Osteoblast (primary cell): ENCODE measurements around the gene INTS15. TPM values are rescaled to one million over a fixed set of nuclear protein-coding genes. Genes with fewer than 3 reads are reported as not detected.

Experiments used
- DNase-seq: peaks from one replicate; pipeline ENCODE4 v3.0.0; 2011; ENCODE audit warnings: low spot score, mixed read lengths; ENCODE audit not compliant: insufficient read length; ENCODE audit errors: missing footprints
- H2AFZ ChIP-seq: 2 replicates; pipeline ENCODE4 v1.6.0; 2011; ENCODE audit warnings: mild to moderate bottlenecking, low read length
- H3K27ac ChIP-seq: 2 replicates; pipeline ENCODE4 v1.5.1; 2011; ENCODE audit warnings: mild to moderate bottlenecking, low read depth, low read length, moderate library complexity
- H3K27me3 ChIP-seq: 2 replicates; pipeline ENCODE4 v1.6.0; 2012; ENCODE audit warnings: mild to moderate bottlenecking, control low read depth, inconsistent platforms, low read length, moderate library complexity; ENCODE audit not compliant: insufficient read depth
- H3K36me3 ChIP-seq: 2 replicates; pipeline ENCODE4 v1.5.1; 2011; ENCODE audit warnings: mild to moderate bottlenecking, low read length, control low read depth, moderate library complexity; ENCODE audit not compliant: insufficient read depth
- H3K4me1 ChIP-seq: 2 replicates; pipeline ENCODE4 v1.5.1; 2011; ENCODE audit warnings: mild to moderate bottlenecking, low read length, control low read depth, moderate library complexity; ENCODE audit not compliant: insufficient read depth
- H3K4me2 ChIP-seq: 2 replicates; pipeline ENCODE4 v1.6.0; 2011; ENCODE audit warnings: mild to moderate bottlenecking, low read length; ENCODE audit not compliant: insufficient read depth
- H3K4me3 ChIP-seq: fragments of 200-600 bp; sonication (generic); 3 replicates; pipeline ENCODE4 v1.5.1; 2012; ENCODE audit warnings: mild to moderate bottlenecking, low read length, inconsistent platforms; ENCODE audit not compliant: insufficient read depth
- H3K79me2 ChIP-seq: 2 replicates; pipeline ENCODE4 v1.6.0; 2012; ENCODE audit warnings: mild to moderate bottlenecking, low read length, control low read depth, inconsistent platforms; ENCODE audit not compliant: insufficient read depth
- H3K9me3 ChIP-seq: 2 replicates; pipeline ENCODE4 v1.5.1; 2011; ENCODE audit warnings: low read depth, low read length, control low read depth
- H4K20me1 ChIP-seq: 2 replicates; pipeline ENCODE4 v1.6.0; 2012; ENCODE audit warnings: mild to moderate bottlenecking, low read length, control low read depth; ENCODE audit not compliant: insufficient read depth
- total RNA-seq: library from RNA; depleted of rRNA; stranded (reverse); fragments of >200 nt; gene quantifications from 2 replicates; pipeline ENCODE4 v1.2.3, GENCODE V29; 2012
- TF ChIP-seq, protein P1 (sequence below): IDR thresholded peaks from 2 replicates; pipeline ENCODE4 v1.5.1; 2011; ENCODE audit warnings: mild to moderate bottlenecking, low read depth, low read length, moderate library complexity; ENCODE audit errors: extremely low read depth

Gene INTS15
- total RNA-seq, 1 donor, result 11.9 TPM

DNA sequence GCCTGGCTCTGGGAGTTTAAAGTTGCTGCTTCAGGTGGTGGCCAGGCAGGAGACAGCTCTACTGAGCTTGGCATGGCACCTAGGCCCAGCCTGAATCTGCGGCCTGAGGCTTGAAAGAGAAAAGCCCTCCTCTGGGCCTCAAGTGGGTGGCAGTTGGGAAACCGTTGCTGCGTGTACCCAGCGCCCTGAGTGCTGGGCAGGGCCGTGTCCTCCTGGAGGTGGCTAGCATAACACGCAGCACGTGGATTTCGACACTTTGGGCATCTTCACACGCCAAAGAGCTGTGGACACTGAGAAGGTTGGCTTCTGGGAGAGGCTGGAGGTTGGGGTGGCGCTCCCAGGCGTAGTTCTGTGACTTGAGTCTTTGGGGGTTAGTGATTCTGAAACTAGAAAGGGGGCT is 49.8 kb downstream of the INTS15 start:
- H3K9me3 ChIP-seq, result no peaks in the 10 kb centered on the region
- H3K4me3 ChIP-seq, result no peak overlapping the region
- H3K36me3 ChIP-seq, result peaks cover 18% of the 10 kb centered on the region
- H2AFZ ChIP-seq, result no peak overlapping the region
- TF ChIP-seq, protein P1, sequence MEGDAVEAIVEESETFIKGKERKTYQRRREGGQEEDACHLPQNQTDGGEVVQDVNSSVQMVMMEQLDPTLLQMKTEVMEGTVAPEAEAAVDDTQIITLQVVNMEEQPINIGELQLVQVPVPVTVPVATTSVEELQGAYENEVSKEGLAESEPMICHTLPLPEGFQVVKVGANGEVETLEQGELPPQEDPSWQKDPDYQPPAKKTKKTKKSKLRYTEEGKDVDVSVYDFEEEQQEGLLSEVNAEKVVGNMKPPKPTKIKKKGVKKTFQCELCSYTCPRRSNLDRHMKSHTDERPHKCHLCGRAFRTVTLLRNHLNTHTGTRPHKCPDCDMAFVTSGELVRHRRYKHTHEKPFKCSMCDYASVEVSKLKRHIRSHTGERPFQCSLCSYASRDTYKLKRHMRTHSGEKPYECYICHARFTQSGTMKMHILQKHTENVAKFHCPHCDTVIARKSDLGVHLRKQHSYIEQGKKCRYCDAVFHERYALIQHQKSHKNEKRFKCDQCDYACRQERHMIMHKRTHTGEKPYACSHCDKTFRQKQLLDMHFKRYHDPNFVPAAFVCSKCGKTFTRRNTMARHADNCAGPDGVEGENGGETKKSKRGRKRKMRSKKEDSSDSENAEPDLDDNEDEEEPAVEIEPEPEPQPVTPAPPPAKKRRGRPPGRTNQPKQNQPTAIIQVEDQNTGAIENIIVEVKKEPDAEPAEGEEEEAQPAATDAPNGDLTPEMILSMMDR, result no peak
- no peak overlapping the region for H3K27ac ChIP-seq
- peaks cover 46% of the 10 kb centered on the region for H3K79me2 ChIP-seq
- peaks cover 24% of the 10 kb centered on the region for H4K20me1 ChIP-seq
- DNase-seq, result no peak
- H3K4me2 ChIP-seq, result no peak overlapping the region
- H3K27me3 ChIP-seq, result no peaks in the 10 kb centered on the region
- H3K4me1 ChIP-seq, result no peaks in the 10 kb centered on the region

DNA sequence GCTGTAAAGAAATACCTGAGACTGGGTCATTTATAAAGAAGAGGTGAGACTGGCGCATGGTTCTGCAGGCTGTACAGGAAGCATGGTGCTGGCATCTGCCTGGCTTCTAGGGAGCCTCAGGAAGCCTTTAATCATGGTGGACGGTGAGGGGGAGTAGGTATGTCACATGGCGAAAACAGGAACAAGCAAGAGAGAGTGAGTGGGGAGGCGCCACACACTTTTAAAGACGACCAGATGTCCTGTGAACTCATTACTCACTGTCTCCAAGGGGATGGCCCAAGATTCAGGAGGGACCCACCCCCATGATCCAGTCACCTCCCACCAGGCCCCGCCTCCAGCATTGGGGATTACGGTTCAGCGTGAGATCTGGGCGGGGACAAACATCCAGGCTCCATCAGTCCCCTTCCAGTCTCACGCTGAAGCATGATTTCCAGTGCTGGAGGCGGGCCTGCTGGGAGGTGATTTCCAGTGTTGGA is 50.5 kb downstream of the INTS15 start:
- no peak overlapping the region for H3K27ac ChIP-seq
- no peak overlapping the region for H2AFZ ChIP-seq
- no peak for DNase-seq
- H4K20me1 ChIP-seq, result peaks cover 24% of the 10 kb centered on the region
- H3K27me3 ChIP-seq, result no peaks in the 10 kb centered on the region
- TF ChIP-seq, protein P1, result no peak
- H3K36me3 ChIP-seq, result peaks cover 22% of the 10 kb centered on the region
- no peak overlapping the region for H3K4me3 ChIP-seq
- H3K4me1 ChIP-seq, result no peaks in the 10 kb centered on the region
- H3K79me2 ChIP-seq, result peaks cover 46% of the 10 kb centered on the region
- H3K9me3 ChIP-seq, result no peaks in the 10 kb centered on the region
- H3K4me2 ChIP-seq, result no peak overlapping the region

DNA sequence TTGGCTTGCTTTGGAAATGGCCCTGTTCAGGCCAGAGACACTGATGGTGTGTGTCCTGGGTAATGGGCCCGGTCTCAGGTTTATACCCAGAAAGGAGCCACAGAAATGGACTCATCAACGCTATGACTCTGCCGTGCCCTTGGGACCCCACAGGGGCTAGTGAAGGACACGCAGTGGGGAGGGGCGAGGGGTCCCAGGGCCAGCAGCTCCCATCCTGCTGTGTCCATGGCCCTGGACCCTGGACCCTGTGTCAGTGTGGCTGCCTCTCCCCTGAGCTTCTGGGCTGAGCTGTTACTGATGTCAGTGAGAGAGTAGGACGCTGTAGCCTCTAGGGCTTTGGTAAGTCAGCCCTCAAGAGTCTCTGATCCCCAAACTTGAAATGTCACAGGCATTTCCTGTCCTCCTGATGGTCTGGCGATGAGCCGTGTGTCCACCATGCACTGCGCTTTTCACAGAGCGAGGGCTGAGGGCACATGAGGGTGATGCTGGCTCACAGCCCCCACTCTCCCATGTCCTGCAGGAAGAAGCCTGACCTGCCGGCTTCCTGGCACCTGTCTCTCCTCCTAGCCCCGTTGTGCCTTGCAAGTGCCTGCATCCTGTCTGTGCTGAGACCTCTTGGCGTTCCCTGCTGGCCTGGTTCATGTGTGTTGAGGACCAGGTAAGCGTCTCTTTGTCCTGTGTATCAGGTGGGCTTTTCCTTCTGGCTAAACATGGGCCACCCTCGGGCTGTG is 51.6 kb downstream of the INTS15 start:
- TF ChIP-seq, protein P1, result no peak

DNA sequence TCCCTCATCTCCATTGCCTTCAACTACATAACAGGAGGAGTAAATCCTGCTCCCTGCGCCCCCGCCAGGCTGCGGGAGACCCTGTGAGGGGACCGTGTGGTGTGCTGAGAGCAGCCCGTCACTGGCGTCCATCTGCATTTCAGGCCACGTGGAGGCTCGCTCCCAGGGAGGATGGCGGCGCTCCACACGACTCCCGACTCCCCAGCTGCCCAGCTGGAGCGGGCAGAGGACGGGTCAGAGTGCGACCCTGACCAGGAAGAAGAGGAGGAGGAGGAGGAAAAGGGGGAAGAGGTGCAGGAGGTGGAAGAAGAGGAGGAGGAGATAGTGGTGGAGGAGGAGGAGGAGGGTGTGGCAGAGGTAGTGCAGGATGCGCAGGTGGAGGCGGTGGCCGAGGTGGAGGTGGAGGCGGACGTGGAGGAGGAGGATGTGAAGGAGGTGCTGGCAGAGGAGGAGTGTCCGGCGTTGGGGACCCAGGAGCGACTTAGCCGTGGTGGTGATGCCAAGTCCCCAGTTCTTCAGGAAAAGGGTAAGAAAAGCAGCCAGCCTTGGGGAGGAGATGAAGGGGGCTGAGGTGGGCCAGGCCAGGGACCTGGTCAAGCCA is 52.5 kb downstream of the INTS15 start:
- Histone ChIP-seq H3K79me2 (peaks cover 40% of the 10 kb centered on the region), H3K27me3 (no peaks in the 10 kb centered on the region), H3K27ac (no peak overlapping the region), H3K4me3 (no peak overlapping the region), H3K4me1 (no peaks in the 10 kb centered on the region), H3K9me3 (no peaks in the 10 kb centered on the region), H4K20me1 (peaks cover 26% of the 10 kb centered on the region), H3K4me2 (no peak overlapping the region), H2AFZ (no peak overlapping the region), H3K36me3 (peaks cover 26% of the 10 kb centered on the region)
- DNase-seq, result no peak
- TF ChIP-seq, protein P1, result no peak

More for the DNA sequence above, 51.6 kb downstream of the INTS15 start:
- peaks cover 46% of the 10 kb centered on the region for H3K79me2 ChIP-seq
- H3K27me3 ChIP-seq, result no peaks in the 10 kb centered on the region
- H3K4me2 ChIP-seq, result no peak overlapping the region
- DNase-seq, result no peak
- H2AFZ ChIP-seq, result no peak overlapping the region
- no peaks in the 10 kb centered on the region for H3K9me3 ChIP-seq
- H3K36me3 ChIP-seq, result peaks cover 26% of the 10 kb centered on the region
- H4K20me1 ChIP-seq, result peaks cover 24% of the 10 kb centered on the region
- no peaks in the 10 kb centered on the region for H3K4me1 ChIP-seq
- H3K4me3 ChIP-seq, result no peak overlapping the region
- H3K27ac ChIP-seq, result no peak overlapping the region
